ENCODE data around the gene ISX.

Gene ISX

GRCh38 chr22:35114131-35114980 is 48.4 kb downstream of the ISX start:
- DNase-seq = no peak

GRCh38 chr22:35115515-35115914 is 49.6 kb downstream of the ISX start:
- no peak for DNase-seq

DNA sequence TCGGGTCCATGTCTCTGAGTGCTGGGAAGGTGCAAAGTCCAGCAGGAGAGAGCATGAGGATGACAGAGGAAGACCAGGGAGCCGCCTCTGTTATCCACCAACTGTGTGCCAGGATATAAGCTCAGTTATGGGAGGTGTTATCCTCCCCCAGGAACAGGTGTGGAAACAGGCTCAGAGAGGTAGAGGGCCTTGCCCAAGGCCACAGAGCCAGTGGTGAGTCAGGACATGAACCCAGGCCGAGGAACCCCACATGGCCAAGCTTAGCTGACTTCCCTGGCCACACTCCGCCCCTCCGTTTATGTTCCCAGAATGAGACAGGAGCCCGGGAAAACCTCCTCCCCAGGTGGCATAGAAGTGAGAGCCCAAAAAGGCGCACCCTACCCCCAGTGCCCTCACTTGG is 50.3 kb downstream of the ISX start:
- no peak for DNase-seq

DNA sequence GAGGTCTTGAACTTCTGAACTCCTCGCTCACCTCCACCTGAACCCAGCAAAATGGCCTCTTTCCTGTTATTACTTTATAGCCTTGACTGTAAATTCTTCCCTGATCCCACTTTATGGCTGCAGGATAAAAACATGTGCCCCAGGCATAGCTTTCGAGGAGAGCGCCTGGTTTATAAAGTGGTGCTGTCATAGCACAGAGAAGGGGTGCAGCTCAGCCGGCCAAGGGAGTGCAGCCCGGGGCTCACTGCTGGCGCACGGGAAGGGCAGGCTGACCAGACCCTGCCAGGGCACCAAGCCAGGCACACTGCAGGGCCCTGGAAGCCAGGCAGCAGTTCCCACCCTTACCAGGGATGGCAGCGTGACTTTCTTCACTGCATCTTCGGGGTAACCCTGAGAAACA is 50.9 kb downstream of the ISX start:
- DNase-seq = no peak

DNA sequence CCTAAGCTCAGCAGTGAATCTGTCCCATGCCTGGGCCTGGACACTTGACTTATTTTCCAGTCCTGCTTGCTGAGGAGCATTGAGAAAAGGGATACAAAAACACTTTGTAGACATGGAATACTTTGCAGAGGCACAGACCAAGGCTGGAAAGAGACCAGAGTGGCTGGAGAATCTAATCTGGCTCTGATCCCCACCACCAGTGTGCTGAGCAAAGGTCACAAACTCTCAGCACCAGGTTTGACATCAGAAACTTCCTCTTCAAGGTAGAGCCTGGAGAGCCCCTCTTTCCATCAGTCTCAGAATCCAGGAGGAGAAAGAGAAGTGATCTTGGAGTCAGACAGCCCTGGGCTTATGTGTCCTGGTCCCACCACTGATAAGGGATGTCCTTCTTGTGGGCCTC is 53.5 kb downstream of the ISX start:
- no peak for DNase-seq

GRCh38 chr22:35124691-35125219 is 58.8 kb downstream of the ISX start:
- DNase-seq = no peak

DNA sequence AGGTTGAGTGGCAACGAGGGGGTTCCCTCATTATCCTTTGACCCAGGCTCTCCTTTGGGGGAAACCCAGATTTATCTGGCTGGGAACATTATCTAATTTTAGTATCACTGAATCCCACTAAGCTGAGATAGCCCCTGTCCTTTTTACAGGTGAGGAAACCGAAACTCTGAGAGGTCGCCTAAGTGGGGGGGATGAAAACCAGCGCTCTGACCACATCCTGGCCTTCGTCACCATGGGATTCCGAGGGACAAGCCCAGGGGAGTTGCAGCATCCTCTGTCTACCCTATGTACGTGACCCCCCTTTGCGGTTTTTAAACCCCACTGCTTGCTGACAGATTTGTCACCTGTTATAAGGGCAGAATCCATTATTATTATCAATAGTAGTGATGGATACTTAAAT is 61.0 kb downstream of the ISX start:
- DNase-seq = no peak

DNA sequence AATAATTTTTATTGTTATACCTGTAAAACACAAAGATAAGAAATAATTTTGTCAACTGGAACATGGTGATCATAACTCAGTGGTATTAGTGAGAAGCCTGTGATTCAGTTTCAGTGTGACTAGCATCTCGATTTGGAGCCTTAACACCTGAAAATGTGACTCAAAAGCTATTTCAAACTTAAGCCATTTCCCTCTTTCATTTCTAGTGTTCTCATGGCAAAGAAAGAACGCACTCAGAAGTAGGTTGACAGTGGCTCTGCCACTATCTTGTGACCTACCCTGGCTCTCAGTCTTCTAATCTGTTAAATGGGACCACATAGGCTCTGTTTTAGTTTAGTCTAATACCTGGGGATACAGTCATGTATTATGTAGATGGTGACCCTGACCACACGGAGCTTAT is 62.7 kb downstream of the ISX start:
- no peak for DNase-seq

GRCh38 chr22:35131525-35132000 is 65.6 kb downstream of the ISX start:
- DNase-seq = no peak

DNA sequence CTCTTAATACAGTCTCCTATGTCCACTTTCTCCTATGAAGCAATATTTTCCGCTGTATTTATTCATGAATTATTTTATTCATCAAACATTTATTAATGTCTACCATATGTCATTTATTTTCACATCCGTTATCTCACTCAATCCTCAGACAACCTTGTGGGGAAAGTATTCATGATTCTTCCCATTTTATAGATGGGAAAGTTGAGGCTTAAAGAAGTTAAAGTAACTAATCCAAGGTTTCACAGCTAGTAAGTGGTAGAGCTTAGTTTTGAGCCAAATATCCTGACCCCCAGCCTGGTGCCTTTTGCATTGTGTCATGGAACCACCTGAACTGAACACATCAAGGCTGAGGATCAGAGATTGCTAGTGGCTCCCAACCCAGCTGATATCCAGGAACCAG is 66.6 kb downstream of the ISX start:
- DNase-seq = no peak

GRCh38 chr22:35133702-35134380 is 67.9 kb downstream of the ISX start:
- DNase-seq = no peak

- no peak for DNase-seq
Measured at GRCh38 chr22:35134637-35135036, 68.7 kb downstream of the ISX start.

DNA sequence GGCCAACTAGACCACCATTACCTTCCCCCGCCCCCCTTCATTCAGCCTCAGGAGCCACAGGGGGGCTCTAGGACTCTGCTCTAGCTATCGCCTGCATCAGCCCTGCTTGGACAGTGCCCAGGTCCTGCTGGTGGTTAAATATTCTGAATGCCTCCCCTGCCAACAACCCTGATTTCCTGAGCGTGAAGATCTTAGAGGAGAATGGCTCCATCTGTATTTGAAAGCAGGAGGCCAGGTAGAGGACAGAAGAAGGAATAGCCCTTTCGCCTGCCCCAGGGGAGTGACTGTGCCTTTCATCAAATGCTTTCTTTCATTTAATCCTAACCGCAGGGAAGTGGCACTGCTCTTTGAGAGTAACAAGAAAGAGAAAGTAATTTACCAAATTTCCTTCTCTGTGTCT is 69.2 kb downstream of the ISX start:
- DNase-seq = no peak

Data from activated CD4-positive, alpha-beta T cell treated with anti-CD3 and anti-CD28 coated beads for 1 hour (primary cell).